T-helper 1 cell treated with Interleukin-12 subunit alpha and Interleukin-12 subunit beta and Interleukin-4 antibody, amounts not matched to agents 30 ng/mL and 1 ng/mL, for 36 hours (primary cell): Measurements from ENCODE around the gene DDX10. TPM values are rescaled to one million over a fixed set of nuclear protein-coding genes. Genes with fewer than 3 reads are reported as not detected.

Source experiments
- intact Hi-C: fragments of 100-400 bp; cut with micrococcal nuclease; formaldehyde crosslinking; loops from one replicate; pipeline ENCODE4 v1.15.1; 2024
- total RNA-seq: library from RNA; stranded (reverse); gene quantifications from 2 replicates; pipeline ENCODE4 v1.2.3, GENCODE V29; 2022

Gene DDX10
- total RNA-seq, 1 donor from 2014 or later: 38.3 TPM

DNA sequence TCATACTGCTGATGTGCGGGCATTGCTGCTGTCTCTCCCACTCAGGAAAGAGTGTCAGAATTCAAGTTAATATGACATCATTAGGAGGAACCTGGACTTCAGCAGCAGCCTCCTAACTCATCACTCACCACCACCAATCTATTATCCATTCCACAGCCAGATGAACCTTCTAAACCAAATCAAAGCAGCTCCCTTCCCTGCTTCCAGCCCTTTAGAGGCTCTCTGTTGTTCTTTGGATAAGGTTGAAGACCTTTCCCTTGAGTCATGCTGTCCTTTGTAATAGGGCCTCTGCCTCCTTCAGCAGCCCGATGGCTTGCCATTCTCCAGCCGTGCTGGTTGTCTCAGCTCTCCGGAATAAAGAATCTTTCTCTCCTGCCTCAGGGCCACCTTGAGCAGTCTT lies 301.3 kb downstream of the DDX10 start:
- intact Hi-C loops: no loop called here

GRCh38 chr11:108966978-108967377 lies 302.1 kb downstream of the DDX10 start:
- intact Hi-C loops: no loop called here

GRCh38 chr11:108967571-108967970 lies 302.7 kb downstream of the DDX10 start:
- intact Hi-C loops: no loop called here

GRCh38 chr11:108970221-108970991 lies 305.5 kb downstream of the DDX10 start:
- intact Hi-C loops: no loop called here

DNA sequence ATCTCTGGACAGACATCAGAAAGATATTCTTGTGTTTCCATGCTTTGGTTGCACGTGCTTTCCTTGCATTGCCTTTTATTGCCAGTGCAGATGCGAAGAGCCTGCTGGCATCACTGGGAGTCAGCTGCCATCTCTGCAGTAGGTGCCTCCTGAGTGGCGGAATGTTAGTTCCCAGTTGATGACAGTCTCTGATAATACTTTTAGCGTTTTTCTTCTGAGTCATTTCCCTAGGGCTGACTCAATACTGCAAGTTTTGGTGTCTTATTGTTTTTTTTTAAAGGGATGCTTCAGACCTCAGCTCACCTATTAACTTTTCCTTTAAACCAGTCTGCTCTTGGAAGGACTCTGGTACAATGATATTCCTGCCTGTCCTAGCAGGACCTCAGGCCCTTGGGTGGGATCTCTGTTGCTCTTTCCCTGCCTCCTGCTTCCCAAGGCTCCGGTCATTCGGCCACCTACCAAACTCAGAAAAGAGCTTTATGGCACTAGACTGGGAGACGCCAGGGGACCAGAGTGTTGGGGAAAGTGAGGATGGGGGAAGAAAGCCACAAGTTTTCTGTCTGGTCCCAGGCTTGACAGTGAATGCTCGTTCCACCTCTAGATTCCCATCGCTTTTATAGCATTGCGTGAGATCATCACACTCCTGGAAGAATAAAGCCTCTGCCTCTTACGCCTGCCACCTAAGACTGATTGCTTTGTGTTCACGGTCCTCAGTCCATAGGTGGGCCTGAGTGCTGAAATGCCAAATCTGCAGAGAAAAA lies 308.7 kb downstream of the DDX10 start:
- intact Hi-C loops: no loop called here

DNA sequence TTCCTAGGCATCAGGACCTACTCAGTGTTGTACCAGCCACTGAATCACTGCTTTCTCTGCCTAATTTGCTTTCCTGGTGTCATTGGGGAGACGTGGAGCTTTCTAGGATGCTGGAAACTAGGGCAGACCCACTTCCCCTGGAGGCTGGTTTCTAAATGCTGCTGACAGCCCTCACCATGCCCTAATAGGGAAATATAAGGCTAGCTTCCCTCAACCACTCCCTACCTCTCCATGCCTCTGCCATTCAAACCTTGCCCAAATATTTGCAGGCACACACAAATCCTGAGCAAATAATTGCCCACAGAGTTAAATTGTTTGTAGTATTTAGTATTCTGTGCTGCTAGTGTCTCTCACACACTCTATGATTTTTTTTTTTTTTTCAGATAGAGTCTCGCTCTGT lies 310.2 kb downstream of the DDX10 start:
- intact Hi-C loops: no loop called here

- intact Hi-C loops: no loop called here
These were observed 310.8 kb downstream of the DDX10 start for GRCh38 chr11:108975641-108976071.

GRCh38 chr11:108983636-108984420 lies 319.0 kb downstream of the DDX10 start:
- intact Hi-C loops: no loop called here

DNA sequence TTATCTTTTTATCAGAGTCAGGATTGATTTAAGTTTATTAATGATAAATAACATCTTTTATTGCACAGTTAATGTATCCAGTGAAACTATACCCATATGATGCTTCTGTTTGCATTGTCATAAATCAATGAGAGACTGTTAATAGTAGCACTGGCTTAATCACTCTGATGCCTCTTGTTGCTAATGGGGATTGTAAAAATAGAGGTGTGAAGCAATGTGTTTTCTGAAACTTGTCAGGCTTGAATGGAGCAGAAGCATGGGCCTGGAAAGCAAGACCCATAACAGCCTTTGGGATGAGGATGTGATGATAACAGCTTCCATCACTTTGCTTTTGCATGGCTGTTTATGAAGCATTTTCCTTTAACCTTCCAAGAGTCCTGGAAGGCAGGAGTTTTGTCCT lies 319.7 kb downstream of the DDX10 start:
- intact Hi-C loops: no loop called here

DNA sequence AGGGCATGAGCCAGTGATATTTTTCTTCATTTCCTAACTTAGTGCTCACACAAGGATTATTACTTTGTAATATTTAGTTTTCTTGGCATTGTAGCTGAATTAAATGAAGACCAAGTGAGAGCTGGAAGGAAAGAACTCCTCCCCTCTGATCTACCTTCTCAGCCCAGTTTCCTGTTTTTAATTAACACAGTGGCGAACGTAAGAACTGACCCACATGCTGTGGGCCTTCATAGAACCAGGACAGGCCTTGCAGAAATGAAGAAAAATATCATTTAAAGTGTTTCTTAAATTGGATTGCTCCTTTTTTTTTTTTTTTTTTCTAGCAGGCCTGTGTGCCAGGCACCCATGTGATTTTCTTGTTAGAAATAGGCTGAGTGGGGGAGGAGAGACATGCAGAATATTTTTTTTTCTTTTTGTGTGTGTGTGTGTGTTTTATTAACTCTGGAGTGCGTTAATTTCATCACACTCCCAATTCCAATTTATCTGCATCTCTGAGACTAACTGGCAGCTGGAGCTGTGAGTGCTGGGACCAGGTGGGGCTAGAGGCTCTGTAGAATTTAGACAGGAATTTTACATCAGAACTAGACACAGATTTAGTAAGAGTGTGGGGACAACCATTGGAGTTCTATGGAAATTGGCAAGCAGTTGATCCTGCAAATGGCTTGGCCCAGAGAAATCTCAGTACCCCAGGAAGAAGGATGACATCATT lies 320.5 kb downstream of the DDX10 start:
- intact Hi-C loops: no loop called here

- intact Hi-C loops: no loop called here
These were observed 321.0 kb downstream of the DDX10 start for GRCh38 chr11:108985945-108986279.

Other genes with a start within 250 kb of the DDX10 start
- gene C11orf65, start 197.5 kb upstream of the DDX10 start, total RNA-seq: 0.29 and 0.44 TPM in 2 replicates
- 13.6 and 15.1 TPM in 2 replicates for gene POGLUT3, start 166.7 kb upstream of the DDX10 start, total RNA-seq
- 0.88 and 1.7 TPM in 2 replicates for gene EXPH5, start 71.3 kb upstream of the DDX10 start, total RNA-seq